Measurements from ENCODE around the gene LRMDA.

The LRMDA gene

DNA sequence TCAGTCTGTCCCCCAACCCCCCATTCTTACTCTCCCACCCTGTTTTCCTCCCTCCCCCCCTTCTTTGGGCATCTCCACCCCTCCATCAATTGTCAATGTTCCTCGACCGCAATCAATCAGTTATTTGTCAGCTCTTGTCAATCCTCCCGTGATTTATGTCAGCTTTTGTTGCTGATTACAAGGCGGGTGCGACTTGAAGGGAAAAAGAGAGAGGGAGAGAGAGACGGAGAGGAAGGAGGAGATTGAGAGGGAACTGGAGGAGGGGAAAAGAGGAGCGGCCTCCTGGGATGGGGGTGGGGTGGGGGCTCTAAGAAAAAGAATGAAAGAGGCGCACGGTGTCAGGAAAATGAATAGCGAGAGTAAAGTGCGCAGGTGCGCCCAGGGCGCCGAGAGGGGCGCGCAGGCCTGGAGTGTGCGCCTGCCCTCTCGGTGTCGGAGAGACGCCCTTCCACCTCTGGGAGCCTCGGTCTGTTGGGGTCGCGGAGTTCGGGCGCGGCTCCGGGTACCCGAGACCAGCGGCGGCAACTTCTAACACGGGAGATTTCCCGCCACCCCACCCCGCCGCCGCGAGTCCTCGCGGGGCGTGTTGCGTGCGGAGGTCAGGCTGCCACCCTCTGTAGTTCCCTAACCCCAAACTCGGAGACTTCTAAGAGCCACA is 28.8 kb upstream of the LRMDA start:
- DNase-seq, result no peak

DNA sequence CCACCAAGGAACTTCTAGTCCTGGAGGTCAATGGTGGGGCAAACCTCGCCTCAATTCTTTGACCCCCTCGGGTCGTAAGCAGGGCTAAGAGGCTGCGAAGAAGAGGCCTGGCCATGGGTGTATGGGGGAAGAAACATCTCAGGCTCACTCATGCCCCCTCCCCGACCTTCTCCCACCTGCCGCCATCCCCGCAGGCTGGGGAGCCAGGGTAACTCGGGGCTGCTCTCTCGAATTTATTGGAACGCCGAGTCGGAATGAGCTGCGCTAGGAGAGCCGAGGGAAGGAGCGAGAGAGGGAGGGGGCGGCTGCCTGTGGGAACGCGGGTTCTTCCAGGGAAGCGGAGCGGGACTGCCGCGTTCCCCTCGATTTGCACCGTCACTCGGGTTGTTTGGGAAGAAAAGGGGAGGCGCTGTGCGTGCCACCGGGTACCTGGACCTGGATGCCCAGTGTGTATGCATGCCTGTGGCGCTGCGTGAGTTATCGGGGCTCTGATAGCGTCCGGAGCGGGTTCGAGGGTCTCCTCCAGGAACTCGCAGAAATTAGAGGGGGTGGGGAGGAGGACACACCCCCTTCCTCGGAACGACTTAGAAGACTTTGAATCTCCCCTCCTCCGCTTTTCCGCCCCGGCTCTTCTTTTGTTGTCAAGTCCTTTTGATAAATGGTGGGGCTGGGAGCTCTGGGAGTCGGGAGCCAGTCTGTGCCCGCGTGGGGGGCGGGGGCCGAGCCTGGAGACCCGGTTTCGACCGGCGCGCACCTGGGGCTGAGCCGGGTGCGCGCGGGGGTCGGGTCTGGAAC is 28.1 kb upstream of the LRMDA start:
- no peak for DNase-seq

DNA sequence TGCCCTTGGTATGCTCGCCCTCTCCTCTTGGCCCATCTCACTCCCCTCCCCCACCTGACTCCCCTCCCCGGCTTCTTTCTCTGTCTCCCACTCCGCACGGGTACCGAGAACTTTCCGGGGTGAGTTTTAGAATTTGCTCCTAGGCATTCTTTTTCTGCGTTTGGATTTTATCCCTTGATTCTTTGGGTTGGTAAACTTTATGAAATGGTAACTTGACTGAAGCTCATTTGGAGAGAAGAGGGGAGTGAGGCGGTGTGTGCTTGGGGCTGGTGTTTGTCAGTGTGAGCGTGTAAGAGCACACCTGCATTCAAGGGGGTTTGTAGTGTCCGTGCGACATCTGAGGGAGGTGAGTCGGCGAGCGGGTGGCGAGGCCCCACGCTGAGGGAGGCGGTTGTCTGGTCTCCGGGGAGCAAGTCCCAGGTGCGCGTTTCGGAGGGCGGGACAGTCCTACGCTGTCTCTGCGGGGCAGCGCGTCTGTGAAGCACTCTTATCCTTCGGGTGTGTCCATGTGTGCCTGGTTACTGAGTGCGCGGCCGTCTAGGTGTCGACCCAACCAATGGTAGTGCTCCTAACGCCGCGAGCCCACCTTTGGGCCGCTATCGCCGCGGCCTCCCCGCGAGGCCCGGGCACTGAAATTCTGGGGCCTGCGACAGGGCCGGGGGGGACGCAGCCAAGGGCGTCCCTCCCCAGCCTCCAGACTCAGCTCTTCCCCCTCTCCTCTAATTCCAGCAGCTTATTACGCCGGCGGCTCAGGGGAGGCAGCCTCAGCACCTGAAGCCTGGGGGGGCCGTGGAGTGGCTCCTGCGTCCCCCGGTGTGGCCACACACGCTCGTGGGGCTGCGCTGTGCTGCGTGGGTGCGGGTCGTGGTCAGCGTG is 27.2 kb upstream of the LRMDA start:
- DNase-seq, result no peak

DNA sequence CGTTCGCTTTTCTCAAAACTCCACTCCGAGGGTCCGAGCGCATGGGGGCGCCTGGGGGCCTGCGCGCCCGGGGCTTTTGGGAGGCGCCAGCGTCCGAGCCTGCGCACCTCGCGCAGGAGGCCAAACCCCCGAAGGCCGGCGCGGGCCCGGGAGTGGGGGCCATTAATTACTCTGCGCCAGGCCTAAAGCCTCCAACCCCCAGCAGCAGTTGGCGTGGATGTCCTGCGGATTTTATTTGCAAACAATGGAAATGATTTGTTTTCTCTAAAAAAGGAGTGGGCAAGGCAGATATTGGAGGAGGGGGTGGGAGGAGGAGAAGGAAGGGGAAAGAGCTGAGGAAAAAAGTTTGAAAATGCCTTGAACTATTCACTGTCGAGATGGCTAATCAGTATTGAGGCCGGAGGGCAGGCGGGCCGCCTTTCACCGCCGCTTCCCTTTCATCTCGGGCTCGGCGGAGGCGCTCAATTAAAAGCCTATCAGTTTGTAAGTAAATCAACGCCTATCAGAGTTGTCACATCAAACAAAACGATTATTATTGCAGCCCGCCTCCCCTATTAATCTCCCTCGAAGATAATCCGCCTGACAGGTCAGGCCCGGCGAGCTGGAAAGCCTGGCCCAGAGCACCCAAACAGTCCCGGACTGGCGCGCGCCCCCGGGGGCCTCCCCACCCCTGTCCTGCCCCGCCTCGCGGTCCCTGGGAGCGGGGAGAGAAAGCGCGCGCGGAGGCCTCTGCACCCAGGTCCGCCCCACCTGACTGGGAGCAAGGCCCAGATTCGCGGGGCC is 26.4 kb upstream of the LRMDA start:
- DNase-seq, result no peak

DNA sequence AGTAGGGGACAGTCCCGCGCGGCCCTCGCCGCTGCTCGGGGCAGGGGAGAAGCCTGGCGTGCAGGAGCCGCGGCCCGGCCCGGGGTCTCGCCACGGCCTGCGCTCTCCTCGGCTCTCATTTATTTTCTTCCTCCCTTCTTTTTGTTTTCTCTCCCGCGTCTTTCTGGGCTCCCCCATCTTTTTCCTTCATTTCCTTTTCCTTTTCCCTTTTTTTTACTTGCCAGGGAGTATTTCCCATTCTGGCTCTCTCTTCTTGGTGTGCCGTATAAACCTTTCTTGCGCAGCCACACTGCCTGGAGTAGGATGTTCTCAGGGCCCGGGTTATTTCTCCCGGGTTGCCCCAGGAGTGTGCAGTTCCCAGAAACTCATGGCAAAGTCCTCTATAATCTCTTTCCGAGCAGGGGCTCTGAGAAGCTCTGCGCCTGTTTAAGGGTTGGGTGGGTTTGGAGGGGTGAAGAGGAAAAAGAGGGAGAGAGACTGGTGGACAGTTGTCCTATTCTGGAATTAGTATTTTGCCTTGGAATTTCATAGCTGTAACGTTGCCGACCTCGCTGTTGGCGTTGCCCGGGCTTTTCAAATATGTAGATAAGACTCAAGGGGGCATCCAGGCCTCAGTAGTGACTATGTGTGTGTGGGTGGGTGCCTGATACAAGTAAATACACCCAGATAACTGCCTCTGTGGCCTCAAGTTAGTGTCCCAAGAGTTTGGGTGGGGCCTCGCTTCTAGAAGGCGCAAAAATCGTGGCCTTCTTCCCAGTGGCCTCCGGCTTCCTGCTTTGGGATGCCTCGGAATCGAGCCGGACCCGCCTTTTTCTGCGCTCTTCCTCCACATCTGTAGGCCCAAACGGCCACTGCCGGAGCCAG is 25.6 kb upstream of the LRMDA start:
- DNase-seq, result no peak

DNA sequence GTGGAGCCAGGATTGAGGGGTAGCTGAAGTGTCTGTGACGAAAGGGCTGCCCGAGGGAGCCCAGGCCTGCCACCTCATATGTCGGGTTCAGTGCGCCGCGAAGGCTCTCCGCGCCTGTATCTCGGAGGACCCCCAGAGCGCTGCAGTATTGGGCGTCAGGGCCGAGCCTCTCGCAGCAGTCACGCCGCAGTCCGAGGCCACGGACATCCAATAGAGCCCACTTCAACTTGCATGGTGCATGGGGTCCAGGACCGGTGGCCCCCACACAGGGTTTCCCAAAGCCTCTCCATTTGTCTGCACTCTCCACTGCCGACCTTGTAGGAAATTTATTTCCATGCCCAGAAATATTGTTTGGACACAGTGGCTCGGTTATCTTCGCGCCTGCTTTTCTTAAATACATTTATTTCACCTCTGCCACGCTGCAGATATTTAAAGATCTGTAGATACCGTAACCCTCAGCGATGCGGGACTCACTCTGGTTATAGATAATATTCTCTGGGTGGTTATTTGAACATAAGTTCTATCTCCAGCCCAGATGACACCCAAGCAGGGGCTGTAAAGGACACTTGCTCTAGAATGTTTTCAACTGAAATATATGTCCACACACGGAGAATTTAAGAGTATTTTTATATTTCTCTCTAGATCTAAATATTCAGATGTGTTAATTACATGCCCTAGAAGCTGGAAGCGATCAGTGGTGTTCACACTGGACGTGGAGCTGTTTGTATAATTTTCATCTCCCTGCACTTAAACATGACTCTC is 24.8 kb upstream of the LRMDA start:
- DNase-seq, result no peak

DNA sequence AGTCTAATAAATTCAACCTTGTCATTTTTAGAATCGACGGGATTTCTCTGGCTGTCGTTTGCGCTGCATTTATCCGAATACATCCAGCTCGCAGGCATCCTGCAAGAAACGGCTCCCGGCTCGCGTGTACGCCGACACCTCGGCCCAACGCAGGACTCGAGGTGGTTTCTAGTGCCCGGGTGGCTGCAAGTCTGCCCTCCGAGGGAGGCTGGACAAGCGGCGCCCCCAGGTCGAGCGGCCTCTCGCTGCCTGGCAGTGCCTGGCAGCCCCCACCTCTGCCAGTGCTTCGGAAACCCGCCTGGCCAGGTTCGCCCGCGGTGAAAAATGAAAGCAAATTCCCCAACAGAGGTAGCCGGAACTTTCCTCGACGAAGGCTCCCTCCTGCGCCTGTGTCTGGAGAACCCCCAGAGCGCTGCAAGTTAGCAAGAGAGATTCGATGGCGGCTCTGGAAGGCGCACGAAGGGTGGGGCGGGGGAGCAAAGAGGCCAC is 24.2 kb upstream of the LRMDA start:
- no peak for DNase-seq

DNA sequence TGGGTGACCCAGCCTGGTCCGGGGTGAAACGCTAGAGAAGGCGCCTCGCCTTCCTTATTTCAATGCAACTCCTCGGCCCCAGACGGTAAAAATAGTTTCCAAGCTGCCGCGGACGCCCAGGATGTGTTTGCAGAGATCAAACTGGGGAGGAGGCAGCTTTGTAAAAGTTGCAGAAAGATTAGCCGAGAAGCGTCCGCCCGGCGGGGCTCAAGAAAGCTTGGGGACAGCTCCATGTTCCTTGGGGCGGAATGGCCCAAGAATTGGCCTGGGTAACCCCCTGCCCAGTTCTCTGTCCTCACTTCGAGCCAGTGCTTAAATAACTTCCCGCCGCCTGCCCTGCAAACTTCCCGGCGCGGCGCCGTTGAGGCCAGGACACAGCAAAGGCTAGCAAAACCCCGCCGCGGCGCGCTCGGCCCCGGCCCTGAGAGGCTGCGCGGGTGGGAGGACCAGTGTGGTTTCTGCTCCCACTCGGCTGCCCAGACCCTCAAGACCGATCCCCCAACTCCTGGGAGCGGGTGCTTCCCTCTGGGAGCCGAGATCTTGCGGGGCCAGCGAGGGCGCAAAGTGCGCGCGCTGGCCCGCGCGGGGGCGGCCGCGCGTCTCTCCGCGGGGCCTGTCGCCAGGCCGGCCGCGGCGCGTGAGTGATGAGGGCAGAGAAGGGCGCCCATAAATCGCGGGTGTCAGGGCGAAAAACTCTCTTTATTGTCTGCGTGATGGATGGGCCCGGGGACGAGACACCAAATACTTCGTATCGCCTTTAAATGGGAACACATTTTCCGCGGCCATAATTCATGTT is 23.5 kb upstream of the LRMDA start:
- DNase-seq, result no peak

DNA sequence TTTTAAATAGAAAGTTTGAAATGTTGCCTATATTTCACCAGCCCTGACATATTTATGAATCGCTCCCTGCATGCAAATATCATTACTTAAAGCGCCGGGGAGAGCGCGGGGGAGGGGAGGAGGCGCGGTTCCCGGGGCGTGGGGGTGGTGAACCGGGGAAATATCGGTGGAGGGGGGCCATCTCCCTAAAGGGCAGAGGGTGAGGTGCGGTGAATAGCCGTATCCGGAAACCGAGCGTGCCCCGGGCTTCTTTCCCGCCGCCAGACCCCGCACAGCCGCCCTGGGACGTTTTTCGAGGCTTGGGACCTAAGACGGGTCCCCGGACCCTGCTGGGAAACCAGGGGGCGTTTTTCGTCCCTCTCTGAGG is 22.9 kb upstream of the LRMDA start:
- DNase-seq, result no peak

DNA sequence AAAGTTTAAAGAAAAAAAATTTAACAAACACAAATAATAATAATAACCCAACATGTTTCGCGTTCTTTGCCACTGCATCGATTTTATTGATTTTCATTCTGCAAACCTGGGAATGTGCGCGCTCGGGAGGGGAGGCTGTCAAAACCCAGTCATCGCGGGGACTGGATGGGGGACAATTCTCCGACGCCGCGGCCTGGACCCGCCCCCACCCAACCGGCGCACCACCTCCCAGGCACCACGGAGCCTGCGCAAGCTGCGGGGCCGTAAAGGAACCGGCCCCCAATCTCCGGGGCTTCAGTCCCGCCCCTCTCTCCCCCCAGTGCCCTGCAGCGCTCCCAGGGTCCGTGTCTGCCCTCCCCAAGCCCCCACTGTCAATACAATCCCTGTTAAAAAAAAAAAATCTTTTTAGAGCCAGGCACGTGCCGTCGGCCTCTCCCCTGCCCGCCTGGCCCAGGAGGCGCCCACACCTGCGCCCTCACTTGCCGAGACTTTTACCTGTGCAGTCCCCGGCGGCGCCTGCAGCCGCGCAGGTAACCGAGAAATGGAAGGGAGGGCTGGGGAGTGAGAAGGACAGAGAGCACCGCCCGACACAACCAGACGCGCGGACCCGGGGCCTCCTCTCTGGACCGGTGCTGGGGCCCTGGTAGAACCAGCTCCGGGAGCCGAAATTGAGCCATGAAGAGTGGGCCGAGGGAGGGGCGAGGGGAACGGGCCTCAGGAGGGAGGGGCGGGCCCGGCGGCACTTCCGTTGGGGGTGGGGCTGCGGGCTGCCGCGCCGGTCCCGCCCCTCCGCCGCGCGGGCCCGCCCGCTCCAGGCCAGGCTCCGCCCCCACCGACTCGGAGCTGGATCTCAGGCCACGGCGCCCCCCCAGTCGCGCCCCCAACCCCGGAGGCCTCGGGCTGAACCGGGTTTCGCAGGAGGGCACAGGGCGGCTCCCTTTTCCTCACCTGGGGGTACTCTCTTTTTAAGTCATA is 22.2 kb upstream of the LRMDA start:
- DNase-seq, result no peak

DNA sequence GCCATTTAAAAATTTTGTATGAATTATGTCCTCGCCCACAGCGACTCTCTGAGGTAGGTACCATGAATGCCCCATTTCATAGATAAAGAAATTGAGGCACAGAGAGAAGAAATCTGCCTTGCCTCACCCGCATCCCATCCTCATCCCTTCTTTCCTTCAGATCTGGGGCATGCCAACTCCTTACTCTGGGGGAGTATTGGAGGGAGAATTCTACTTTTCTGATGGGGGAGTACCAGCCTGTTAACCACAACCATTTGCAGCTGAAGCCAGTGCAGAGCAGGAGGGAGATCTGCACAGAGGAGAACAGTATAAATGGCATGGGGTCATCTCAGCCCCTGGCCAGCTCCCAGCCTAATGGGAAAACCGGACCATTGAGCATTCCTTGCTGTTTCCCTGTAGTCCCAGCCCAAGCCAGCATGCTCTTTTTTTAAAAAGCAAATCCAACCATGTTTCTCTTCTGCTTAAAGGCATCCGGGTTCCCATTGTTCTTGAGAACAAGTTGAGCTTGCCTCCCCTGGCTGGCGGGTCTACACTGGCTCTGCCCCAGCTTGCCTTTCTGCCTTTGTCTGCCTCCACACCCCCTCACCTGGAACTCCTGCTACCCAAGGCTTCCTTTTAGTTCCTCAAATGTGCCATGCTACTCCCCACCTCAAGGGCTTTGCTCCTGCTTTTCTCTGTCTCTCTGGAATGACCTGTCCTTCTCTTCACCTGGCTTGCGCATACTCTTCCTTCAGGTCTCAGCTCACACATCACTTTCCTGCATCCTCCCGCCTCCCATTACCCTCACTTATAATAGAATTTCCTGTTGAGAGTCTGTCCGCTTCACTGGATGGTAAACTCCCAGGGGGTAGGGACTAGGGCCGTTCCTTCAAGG is 21.1 kb upstream of the LRMDA start:
- DNase-seq, result no peak

DNA sequence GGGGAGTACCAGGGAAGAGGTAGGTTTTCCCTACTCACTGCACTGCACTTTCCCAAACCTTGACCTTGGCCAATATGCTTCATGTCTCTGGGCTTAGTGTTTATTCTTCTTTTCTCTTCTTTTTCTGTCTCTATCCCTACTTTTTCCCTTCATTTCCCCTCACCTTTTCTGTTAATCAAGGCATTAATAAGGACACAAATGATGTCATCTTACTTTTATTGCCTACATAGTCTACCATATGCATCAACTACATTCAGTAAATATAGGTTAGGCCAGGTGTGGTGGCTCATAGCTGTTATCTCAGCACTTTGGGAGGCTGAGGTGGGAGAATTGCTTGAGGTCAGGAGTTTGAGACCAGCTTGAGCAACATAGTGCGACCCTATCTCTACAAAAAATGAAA is 16.9 kb upstream of the LRMDA start:
- no peak for DNase-seq

DNA sequence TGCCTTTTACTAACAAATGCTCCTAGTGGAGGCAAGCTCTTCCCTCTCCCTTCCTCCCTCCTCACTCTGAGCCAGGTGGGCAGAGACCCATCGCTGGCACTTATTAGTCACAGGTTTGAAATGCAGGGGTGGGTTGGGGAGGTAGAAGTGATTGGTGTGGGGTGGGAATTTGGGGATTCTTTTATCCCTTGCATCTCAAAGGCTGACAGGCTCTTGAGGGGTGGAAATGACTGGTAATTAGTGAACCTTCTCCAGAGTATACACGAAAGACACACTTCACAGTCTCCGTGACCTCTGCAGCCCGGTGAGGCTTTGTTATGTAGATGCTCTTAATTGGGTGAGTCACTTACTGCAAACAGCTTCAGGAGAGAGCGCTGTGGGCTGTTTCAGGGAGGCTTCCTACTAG is 13.9 kb upstream of the LRMDA start:
- DNase-seq, result no peak

DNA sequence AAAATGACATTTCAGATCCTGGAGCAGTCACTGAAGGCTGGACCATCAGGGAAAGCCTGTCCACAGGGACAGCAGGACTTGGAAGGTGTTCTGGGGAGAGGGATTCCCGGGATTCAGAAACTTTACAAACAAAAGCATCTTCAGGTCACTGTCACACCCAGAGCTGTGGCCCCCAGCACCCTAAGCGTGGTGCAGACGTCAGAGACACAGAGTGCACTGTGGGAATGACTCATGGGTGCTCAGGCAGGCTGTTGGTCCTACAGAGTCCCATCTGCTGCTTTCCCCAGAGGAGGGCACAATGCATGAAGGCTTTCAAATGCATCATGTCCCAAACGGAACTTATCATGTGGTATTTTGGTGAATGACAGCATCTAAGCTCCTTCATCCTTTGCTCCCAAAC is 13.1 kb upstream of the LRMDA start:
- DNase-seq, result no peak

DNA sequence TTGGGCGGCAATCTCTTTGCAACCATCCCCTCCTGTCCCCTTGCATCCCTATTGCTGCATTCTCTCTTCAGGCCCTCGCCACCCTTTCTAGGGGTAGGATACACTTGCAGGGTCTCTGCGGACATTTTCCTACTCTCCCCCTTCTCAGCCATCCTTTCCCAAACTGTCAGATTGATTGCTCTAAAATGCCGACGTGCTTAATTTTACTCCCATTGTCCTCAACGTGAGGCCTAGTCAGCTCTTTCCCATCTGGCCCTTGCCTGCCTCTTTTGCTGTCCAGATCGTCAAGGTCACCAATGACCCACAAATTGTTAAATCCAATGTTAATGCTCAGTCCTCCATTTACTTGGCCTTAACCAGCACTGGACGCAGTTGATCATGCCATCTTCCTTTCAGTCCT is 12.7 kb upstream of the LRMDA start:
- no peak for DNase-seq

DNA sequence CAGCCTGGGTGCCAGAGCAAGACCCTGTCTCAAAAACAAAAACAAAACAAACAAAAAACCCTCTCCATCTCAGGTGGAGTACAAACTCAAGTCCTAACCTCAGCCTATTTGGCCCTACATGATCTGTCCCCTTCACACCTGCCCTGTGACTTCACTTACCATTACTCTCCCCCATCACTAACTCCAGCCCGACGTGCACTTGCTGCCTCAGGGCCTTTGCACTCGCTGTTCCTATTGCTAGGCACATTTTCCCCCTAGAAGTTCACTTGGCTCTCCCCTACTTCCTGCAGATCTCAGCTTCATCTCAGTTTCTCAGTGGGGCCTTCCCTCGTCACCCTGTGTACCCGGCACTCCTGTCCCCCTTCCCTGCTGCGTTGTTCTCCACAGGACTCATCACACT is 8.5 kb upstream of the LRMDA start:
- DNase-seq, result no peak

DNA sequence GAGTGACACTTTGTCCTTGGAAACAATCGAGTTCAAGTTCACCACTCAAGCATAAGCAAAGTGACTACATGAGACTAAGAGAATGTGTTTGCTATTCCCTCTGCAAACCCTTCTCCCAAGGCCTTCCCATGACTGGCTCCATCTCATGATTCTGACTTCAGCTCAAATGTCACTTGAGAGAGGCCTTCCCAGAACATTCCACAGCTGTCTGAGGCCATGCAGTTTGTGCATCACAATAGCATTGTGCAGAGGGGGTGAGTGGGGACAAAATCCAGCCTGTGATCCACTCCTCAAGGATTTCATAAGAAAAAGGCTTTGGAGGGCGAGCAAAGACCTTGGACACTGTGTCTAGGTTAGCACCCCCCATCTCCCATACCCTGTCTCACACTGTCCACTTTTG is 6.9 kb upstream of the LRMDA start:
- no peak for DNase-seq

Measured in activated T-cell treated with anti-CD3 and anti-CD28 coated beads for 4 hours (primary cell).